ENCODE measurements around the gene STK4.

The STK4 gene

DNA sequence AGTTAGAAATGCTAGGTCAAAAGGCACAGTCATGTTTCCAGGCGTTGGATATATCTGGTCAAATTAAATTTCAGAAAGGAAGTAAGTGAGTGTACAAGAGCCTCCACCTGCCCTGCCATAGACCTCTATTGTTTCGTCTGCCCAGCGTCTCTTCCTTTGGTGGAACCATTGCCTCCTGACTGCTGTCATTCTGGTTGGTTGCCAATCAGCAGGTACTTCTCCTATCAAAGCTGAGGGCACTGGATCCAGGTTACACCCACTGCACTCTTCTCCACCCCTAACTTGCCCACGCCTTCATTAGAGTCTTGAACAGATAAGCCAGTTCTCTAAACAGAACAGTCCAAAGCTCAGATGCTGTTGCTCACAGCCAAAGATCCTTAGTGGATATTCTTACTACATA, 151.3 kb downstream of the STK4 start:
- DNase-seq, result no peak

DNA sequence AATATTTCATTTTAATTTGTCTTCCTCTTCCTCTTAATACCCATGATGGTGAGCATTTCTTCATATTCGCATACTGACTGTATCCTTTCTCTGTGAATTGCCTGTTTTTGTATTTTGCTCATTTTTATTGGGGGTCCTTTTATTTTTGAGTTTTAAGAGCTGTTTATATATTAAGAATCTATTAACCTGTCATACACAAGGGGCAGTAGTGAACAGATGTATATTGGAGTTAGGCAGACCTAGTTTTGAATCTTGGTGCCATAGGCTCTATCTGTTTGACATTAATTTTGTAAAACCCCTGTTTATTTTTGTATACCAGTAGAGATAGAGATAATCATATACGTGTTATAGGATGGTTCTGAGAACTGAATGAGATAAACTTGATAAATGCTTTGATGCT, 151.7 kb downstream of the STK4 start:
- DNase-seq, result no peak

DNA sequence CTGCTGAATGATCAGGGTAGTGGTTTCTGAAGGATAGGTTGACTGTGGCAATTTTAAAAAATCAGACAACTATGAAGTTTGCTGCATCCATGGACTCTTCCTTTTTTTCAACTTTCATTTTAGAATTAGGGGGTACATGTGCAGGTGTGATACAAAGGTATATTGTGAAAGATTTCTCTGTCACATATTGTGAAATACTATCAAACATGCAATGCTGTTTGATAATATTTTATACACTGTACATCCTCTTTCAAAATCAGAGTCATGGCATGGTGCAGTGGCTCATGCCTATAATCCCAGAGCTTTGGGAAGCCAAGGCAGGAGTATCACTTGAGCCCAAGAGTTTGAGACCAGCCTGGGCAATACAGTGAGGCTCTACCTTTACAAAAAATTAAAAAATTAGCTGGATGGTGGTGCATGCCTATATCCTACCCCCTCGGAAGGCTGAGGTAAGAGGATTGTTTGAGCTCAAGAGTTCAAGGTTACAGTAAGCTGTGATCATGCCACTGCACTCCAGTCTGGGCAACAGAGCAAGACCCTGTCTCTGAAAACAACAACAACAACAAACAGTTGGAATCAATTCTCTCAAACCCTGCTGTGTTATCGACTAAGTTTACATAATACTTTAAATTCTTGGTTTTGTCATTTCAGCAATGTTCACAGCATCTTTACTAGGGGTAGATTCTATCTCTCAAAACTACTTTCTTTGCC, 153.4 kb downstream of the STK4 start:
- DNase-seq, result no peak

DNA sequence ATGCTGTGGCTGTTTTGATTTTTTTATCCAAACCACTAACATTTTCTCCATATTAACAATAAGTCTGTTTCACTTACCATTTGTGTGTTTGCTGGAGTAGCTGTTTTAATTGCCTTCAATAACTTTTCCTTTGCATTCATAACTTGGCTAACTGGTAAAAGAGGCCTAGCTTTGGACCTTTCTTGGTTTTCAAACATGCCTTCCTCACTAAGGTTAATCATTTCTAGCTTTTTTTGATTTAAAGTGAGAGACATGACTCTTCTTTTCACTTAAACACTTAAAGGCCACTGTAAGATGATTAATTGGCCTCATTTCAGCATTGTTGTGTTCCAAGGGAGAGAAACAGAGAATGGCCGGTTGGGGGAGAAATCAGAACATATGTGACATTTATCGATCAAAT, 155.1 kb downstream of the STK4 start:
- no peak for DNase-seq

DNA sequence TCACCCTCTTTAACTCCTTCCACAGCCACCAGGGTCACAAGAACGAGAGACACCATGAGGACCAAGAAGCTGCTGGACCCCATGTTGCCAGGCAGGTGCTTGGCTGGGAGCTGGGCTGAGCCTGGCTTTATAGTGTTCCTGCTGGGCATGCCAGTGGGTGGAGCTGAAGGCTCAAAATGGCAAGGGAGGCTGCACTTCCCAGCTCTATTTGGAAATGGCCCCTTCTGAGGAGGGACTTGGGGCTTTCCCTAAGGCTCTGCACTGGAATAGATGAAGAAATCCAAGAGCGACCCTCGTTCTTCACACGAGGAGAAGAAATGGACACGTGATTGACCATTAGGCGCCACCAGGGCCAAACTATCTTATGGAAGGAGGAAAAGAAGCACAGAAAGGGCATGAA, 158.1 kb downstream of the STK4 start, which contains the start of gene WFDC12:
Gene WFDC12, minus strand, starts transcription at position 101 of the 400 bp plus-strand sequence. Its CDS starts 18 bp downstream, at position 83.
- no peak for DNase-seq

DNA sequence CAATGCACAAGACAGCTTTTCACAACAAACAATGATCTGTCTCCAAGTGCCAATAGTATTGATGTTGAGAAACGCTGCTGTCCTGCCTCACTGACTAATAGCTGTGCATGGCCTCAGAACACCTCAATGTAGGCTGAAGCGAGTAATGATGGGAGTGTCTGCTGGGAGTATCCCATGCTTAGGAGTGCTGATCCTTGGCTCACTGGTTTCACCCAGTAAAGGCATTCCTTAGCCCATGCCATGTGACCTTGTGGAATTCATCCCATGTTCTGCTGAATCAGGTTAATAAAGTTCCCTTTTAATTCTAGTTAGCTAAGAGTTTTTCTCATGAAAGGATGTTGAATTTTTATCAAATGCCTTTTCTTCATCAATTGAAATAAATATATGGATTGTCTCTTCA, 161.8 kb downstream of the STK4 start:
- no peak for DNase-seq
